Bronchial epithelial cell (primary cell): ENCODE results near the gene LGALS9B. TPM values are rescaled to one million over a fixed set of nuclear protein-coding genes. Genes with fewer than 3 reads are reported as not detected.
"Not testable (repeated sequence)": the region's sequence is repeated elsewhere in the genome, so short reads cannot be mapped to it uniquely, and the experiment has no call there.

Source experiments
- DNase-seq: peaks from one replicate; pipeline ENCODE4 v3.0.0-alpha.2; 2010; ENCODE audit warnings: low read depth
- FAIRE-seq: peaks from 2 replicates; lab custom pipeline; 2011; peaks lifted over from hg19 to GRCh38; lab: Jason Lieb, UNC
- H3K27me3 ChIP-seq: 2 replicates; pipeline ENCODE4 v1.5.1; 2011; ENCODE audit warnings: low read length; ENCODE audit not compliant: control insufficient read depth, insufficient read depth
- H3K36me3 ChIP-seq: 2 replicates; pipeline ENCODE4 v1.5.1; 2011; ENCODE audit warnings: low read length; ENCODE audit not compliant: control insufficient read depth, insufficient read depth
- H3K4me3 ChIP-seq: 2 replicates; pipeline ENCODE4 v1.5.1; 2011; ENCODE audit warnings: mild to moderate bottlenecking, low read depth, low read length, control low read depth
- total RNA-seq: library from RNA; depleted of rRNA; stranded (reverse); fragments of >200 nt; gene quantifications from 2 replicates; pipeline ENCODE4 v1.2.1, GENCODE V29; 2014

The LGALS9B gene
- total RNA-seq = under 0.01 and 0.26 TPM in 2 replicates

GRCh38 chr17:20467447-20467846, at the start of gene LGALS9B:
LGALS9B (minus strand) TSS chr17:20467539; CDS start chr17:20467470, 69 bp downstream.
- not testable (repeated sequence) for H3K36me3 ChIP-seq, FAIRE-seq, H3K27me3 ChIP-seq, DNase-seq, H3K4me3 ChIP-seq

GRCh38 chr17:20516986-20517385, 49.6 kb upstream of the LGALS9B start:
- DNase-seq, H3K4me3 ChIP-seq, H3K36me3 ChIP-seq, FAIRE-seq, H3K27me3 ChIP-seq: not testable (repeated sequence)

DNA sequence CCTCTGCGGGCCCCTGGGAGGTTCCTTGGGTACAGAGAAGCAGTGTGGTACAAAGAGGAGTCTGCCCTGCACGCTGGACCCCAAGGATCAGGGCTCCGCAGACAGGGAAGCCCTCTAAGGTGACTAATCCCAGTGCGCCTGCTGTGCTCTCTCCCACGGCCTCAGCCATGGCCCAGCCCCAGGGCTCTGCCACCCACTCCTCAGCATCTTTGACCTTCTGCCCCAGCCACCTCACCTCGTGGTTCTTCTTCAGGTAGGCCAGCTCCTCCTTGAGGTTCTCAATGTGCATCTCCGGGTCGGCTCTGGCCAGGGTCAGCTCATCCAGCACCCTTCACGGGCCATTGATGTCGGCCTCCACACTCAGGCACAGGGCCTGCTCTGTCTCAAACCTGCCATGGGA, 47.8 kb upstream of the LGALS9B start:
- not testable (repeated sequence) for DNase-seq, H3K27me3 ChIP-seq, H3K4me3 ChIP-seq, FAIRE-seq, H3K36me3 ChIP-seq

GRCh38 chr17:20513539-20513938, 46.2 kb upstream of the LGALS9B start:
- H3K4me3 ChIP-seq, FAIRE-seq, H3K27me3 ChIP-seq, DNase-seq, H3K36me3 ChIP-seq: not testable (repeated sequence)

DNA sequence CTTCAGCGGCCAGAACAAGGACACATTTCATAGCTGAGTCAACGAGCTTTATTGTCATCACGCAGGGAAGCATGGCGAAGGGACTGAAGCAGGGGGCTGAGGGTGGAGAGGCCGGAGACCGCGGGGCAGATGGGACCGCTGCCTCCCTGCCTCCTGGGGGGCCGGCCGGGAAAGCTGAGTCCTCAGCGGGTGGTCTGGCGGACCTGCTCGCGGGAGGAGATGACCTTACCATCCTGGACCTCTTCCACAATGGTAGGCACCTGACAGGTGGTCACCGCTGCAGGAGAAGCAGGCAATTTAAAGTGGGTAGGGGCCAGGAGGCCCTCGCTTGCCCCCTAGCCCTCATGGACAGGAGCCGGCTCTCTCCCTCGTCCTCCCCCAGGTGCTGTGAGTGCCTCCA, 45.0 kb upstream of the LGALS9B start:
- not testable (repeated sequence) for H3K36me3 ChIP-seq, FAIRE-seq, DNase-seq, H3K4me3 ChIP-seq, H3K27me3 ChIP-seq

DNA sequence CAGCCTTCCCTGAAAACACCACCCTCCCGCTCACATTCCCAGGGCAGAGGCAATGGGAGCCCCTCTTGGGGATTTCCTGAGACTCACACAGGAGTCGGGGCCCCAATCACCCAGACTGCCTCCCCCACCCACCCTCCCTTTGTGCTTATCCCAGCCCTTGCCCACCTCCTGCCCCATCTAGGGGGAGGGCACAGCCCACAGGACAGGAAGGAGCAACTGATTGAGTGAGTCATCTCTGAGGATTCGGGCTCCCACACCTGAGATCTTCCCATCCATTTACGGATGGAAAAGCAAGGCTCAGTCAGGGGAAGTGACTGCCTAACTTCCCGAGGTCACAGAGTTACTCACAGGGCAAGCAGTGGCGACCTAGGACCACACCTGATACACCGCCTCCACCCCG, 44.4 kb upstream of the LGALS9B start:
- not testable (repeated sequence) for H3K4me3 ChIP-seq, DNase-seq, FAIRE-seq, H3K36me3 ChIP-seq, H3K27me3 ChIP-seq

DNA sequence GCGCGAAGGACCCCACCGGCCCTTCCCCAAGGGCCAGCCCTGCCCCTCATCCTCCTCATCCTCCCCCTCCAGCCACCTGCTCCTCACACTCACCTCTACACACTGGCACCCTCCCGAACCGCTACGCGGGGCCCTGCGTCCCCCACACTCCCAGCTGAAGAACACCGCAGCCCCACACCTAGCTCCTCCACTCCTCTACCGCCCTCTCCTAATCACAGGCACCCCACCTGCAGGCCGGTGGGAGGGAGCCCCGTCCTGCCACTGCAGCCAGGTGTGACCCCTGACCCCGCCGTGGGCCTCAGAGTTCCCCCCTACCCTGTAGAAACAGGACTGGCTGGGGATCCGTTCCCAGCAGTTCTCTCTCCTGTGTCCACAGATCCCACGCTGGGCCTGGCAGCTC, 38.0 kb upstream of the LGALS9B start:
- not testable (repeated sequence) for FAIRE-seq, H3K27me3 ChIP-seq, H3K4me3 ChIP-seq, H3K36me3 ChIP-seq, DNase-seq

DNA sequence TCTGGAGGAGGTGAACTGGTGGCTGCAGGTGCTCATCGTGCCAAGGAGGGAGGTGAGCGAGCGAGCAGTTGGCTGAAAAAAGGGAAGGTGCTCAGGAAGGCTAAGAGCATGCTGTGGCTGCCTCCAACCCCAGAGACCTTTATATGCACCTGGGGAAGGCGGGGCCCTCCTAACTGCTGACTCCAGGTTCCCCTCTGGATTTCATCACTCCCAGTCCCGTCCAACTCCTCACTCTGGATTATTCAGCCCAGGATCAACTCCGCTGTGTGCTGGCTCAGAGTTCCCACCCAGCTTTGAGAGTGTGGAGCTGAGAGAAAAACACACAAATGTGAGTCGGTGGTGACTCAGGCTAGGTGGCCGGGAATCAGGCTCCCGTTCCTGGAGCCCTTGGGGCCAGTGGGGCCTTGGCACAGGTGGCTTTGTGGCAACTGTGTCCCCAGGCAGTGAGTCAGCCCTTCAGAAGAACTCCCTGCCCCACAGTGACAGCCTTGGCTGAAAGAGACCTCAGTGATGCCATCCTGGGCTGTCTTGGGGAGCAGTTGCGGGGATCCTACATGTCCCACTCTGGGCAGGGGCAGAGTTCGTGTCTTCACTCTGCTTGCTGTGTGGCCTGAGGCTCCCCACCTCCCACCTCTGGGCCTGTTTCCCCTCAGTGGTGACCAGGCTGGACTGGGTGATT, 37.2 kb upstream of the LGALS9B start:
- H3K4me3 ChIP-seq, FAIRE-seq, H3K36me3 ChIP-seq, H3K27me3 ChIP-seq, DNase-seq: not testable (repeated sequence)

GRCh38 chr17:20501896-20502295, 34.6 kb upstream of the LGALS9B start:
- FAIRE-seq, DNase-seq, H3K4me3 ChIP-seq: not testable (repeated sequence)

GRCh38 chr17:20500346-20500745, 33.0 kb upstream of the LGALS9B start:
- peak; percentile 21 for DNase-seq
- not testable (repeated sequence) for H3K4me3 ChIP-seq, FAIRE-seq, H3K27me3 ChIP-seq, H3K36me3 ChIP-seq

More at GRCh38 chr17:20501896-20502295, 34.6 kb upstream of the LGALS9B start:
- not testable (repeated sequence) for H3K27me3 ChIP-seq, H3K36me3 ChIP-seq

GRCh38 chr17:20495420-20495819, 28.1 kb upstream of the LGALS9B start:
- not testable (repeated sequence) for H3K4me3 ChIP-seq, H3K36me3 ChIP-seq, H3K27me3 ChIP-seq, FAIRE-seq
- DNase-seq = peak; percentile 26

GRCh38 chr17:20494735-20495134, 27.4 kb upstream of the LGALS9B start:
- not testable (repeated sequence) for FAIRE-seq, DNase-seq, H3K36me3 ChIP-seq, H3K27me3 ChIP-seq, H3K4me3 ChIP-seq

DNA sequence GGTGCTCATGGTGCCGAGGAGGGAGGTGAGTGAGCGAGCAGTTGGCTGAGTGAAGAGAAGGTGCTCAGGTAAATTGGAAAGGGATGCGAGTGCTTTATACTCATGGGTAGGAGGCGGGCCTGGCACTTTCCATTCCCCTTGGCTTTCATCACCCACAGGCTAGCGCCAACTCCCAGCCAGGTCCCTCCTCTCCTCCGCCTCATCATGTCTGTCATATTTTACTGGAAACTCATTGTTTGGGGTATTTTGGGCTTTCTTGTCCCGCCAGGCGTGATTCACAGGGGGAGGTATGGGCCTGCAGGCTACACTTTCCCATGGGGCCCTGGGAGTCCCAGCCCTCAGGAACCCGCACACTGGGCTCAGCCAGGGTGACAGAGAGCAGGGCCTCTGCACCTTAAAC, 26.8 kb upstream of the LGALS9B start:
- not testable (repeated sequence) for FAIRE-seq, H3K27me3 ChIP-seq, H3K36me3 ChIP-seq, H3K4me3 ChIP-seq
- DNase-seq = peak; percentile 57

- not testable (repeated sequence) for H3K27me3 ChIP-seq, H3K4me3 ChIP-seq, DNase-seq, FAIRE-seq, H3K36me3 ChIP-seq
Observed at GRCh38 chr17:20492971-20493370, 25.6 kb upstream of the LGALS9B start.

DNA sequence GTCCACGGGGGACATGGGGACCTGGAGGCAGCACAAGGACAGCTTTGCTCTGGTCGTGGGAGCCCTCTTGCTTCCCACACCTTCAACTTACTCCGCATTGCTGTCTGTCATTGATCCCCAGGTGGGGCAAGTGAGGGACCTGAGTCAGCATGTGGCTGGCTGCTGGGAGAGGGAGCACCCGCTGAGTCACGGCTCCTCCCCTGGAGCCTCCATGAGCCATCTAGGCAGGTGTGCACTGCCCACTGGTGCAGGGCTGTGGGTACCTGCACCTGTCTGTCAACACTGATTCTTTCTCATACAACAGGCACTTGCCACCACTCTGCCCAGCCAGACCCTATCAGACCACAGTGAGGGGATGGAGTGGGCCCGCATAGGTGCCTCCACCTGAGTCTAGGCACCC, 24.8 kb upstream of the LGALS9B start:
- H3K27me3 ChIP-seq, H3K36me3 ChIP-seq, H3K4me3 ChIP-seq, FAIRE-seq, DNase-seq: not testable (repeated sequence)
